Stimulated activated CD4-positive, alpha-beta T cell treated with anti-CD3 and anti-CD28 coated beads, Interleukin-2, amount 100 ng/mL, for 24 hours (primary cell): ENCODE measurements around the gene WFIKKN1.

ENCODE experiments used
- DNase-seq, 2 donors: peaks; one replicate each; pipeline ENCODE4 v3.0.0-alpha.2; 2020

The WFIKKN1 gene

GRCh38 chr16:625117-625976, 5.4 kb upstream of the WFIKKN1 start:
- DNase-seq: no peak

DNA sequence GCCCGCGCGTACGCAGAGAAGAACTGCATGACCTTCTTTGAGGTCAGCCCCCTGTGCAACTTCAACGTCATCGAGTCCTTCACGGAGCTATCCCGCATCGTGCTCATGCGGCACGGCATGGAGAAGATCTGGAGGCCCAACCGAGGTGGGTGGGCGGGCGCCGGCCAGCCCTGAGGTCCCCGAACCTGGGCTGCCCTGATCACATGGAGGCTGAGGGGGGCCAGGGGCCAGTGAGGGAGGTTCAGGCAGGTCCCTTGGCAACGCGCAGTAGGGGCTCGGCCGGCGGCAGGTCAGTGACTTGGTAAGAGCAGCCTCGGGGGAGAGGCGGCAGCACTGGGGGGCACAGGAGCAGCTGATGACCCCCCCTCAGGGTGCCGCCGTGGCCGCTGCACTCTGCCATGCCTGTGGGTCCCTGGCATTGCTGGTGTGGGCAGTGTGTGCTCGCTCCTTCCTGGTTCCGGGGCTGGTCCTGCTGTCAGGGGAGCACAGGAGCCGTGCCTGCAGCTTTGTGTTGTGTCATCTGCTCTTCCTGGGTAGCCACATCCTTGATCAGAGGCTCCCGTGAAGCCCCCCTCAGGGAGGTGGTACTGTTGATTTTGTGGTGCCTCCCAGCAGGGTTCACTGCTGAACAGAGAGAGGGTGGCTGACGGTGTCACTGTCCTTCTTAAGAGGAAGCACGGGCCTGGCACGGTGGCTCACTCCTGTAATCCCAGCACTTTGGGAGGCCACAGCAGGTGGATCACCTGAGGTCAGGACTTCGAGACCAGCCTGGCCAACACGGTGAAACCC, 4.6 kb upstream of the WFIKKN1 start:
- no peak for DNase-seq

DNA sequence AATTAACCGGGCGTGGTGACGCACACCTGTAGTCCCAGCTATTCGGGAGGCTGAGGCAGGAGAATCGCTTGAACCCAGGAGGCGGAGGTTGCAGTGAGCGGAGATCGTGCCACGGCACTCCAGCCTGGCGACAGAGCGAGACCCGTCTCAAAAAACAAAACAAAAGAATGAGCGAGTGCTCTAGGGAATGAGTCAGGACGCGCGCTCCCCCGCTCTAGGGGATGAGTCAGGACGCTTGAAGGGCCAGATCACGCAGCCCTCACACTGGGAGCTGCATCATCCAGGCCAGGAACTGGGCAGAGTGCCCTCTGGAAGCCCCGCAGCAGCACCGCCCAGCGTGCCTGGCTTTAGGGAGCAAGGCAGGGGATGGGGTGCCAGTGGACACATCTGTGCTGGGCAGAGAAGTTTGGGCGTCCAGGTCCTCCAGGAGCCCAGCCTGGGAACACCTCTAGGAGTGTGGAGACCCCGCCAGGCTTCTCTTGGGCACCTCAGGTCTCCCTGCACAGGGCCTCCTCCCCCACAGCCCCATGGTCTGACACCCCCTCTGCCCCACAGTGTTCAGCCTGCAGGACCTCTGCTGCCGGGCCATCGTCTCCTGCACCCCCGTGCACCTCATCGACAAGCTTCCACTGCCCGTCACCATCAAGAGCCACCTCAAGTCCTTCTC, 3.9 kb upstream of the WFIKKN1 start:
- no peak for DNase-seq

- DNase-seq: no peak
These were observed 3.1 kb upstream of the WFIKKN1 start for GRCh38 chr16:627454-628239.

- no peak for DNase-seq
These were observed 2.3 kb upstream of the WFIKKN1 start for GRCh38 chr16:628321-629061.

DNA sequence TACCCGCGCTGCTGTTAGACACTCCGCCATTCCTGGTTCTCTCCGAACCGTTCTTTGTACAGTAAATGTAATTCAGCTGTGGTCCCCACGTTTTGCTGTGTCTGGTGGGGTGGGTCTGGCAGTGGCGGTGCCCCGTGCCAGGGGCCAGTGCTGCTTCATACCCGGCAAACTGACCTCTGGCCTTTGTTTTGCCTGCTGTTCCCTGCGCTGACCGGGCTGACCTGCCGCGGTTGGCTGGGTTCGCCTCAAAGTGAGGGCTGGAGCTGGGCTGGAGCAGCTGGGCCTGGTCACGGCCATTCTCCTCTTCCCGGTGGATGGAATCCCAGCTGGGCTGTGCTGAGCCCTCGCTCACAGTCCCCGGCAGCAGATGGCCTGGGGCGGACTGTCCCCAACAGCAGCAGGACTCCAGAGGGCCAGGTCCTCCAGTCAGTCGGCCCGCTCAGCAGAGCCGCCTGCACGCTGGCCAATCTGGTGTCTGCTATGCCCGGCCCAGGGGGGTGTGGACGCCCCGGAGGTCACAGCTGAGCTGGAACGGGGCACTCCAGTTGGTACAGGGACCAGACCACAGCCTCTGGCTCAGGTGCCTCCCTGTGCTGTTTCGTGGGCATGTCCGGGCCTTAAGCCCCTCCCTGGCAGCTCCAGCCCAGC, 1.5 kb upstream of the WFIKKN1 start:
- no peak for DNase-seq

DNA sequence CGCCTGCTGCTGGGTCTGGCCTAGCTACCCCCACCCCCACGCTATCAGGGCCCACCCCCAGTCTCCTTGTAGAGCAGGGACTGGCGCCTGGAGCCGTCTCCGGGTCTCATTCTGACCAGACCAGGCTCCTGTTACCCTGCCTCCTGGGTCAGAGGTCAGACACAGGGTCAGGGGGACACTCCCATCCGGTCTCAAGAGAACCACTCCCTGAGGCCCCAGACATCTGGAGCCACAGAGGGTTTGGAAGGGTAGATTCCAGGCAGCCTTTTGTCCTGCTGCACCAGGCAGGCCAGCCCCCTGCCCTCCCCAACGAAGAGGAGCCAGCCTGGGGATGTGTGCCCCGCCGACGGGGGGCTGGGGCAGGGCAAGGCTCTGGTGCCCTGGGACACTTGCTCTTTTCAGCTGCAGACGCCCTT, 944 bp upstream of the WFIKKN1 start:
- DNase-seq: no peak

DNA sequence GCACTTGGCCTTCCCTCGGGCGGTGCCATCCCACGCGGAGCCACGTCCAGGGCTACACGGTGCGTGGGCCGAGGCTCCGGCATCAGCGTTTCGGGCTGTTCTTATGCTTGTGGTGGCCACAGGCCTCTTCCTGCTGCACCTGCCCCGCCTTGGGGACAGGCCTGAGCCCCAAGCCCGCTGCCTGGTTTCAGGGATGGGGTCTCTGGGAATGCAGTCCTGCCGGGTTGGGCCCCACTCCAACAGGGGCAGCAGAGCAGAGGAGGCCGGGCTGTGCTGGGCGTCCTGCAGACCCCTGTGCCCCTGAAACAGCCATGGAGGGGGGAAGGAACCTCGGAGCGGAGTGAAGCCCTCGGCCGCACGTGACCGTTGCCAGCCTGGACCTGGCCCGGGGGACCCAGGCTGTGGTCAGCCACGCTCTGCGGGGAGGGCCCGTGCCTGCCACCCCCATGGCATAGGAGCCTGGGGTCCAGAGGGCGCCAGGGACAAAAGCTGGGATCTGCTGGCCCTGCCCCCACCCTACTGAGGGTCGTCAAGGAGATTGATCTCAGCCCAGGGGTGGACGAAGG, 453 bp upstream of the WFIKKN1 start:
- DNase-seq: no peak

DNA sequence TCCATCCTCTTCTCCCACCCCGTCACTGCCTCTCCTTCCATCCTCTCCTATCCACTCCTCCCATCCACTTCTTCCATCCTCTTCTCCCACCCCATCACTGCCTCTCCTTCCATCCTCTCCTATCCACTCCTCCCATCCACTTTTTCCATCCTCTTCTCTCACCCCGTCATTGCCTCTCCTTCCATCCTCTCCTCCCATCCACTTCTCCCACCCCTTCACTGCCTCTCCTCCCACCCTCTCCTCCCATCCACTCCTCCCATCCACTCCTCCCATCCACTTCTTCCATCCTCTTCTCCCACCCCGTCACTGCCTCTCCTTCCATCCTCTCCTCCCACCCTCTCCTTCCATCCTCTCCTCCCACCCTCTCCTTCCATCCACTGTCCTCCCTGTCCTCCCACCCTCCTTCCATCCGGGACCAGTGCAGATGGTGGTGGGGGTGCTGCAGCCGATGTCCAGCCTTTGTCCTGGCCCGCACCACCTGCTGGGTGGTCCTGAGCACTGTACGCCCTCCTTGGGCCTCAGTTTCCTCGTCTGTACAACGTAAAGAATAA, 1.1 kb downstream of the WFIKKN1 start:
- no peak for DNase-seq

- DNase-seq: no peak
These were observed 1.9 kb downstream of the WFIKKN1 start for GRCh38 chr16:632486-633335.

GRCh38 chr16:633336-634050, 2.7 kb downstream of the WFIKKN1 start:
- no peak for DNase-seq

DNA sequence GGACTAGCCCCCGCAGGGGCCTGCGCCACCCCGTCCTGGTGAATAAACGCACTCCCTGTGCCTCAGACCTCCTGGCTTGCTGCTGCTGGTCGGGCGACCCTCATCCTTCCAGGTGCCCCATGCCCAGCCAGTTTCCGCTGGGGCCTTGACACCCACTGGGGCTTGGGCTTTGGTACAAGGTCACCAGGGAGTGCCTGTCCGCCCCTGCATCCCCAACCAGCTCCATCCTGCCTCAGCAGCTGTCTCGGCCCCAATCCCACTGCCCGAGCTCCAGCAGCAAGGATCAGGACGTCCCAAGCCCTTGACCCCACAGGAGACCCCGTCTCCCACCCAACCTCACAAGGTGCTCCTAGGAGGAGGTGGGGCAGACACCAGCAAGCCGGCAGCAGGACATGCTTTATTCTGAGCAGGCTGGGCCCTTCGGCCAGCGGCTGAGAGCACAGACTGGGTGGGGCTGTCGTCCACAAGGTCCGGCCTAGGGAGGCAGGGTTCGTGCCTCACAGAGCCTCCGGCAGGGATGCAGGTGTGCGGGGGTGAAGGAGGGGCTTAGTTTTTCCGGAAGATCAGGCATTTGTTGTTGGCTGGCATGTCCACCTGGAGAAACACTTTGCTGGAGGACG, 3.4 kb downstream of the WFIKKN1 start:
- DNase-seq: no peak

- no peak for DNase-seq
These were observed 4.2 kb downstream of the WFIKKN1 start for GRCh38 chr16:634996-635395.

- no peak for DNase-seq
These were observed 4.9 kb downstream of the WFIKKN1 start for GRCh38 chr16:635573-636205.

- peak; percentile 94 for DNase-seq
These were observed 5.7 kb downstream of the WFIKKN1 start, which contains the start of gene METTL26 for GRCh38 chr16:636206-637080. METTL26 (minus strand) TSS chr16:636305; CDS start chr16:636290, 15 bp downstream.

- DNase-seq: peak; percentile 88 to 90
These were observed 6.6 kb downstream of the WFIKKN1 start for GRCh38 chr16:637081-638018.
